GM18502 (cell line): ENCODE data around the gene GUK1.
"Not testable (repeated sequence)": the region's sequence is repeated elsewhere in the genome, so short reads cannot be mapped to it uniquely, and the experiment has no call there.

Experiments
- ATAC-seq: cut with Tn5 transposase; IDR thresholded peaks from one replicate; pipeline ENCODE4 v1.9.1; 2021; ENCODE audit warnings: mild to moderate bottlenecking; ENCODE audit not compliant: unreplicated experiment, poor library complexity

Gene GUK1

DNA sequence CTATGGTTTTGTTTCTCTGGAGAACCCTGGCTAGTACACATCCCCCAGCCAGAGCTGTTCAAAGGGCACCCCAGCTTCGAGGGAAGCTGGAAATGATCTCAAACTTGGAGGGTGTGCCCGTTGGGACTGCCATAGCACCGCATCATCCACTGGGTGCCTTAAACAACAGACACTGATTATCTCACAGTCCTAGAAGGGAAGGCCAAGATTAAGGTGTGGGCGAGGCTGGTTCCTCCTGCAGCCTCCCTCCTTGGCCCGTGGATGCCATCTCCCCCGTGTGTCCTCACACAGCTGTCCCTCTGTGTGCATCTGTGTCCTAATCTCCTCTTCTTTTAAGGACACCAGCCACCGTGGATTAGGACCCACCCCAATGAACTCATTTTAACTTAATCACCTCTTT, 21.3 kb downstream of the GUK1 start:
- ATAC-seq: no peak

DNA sequence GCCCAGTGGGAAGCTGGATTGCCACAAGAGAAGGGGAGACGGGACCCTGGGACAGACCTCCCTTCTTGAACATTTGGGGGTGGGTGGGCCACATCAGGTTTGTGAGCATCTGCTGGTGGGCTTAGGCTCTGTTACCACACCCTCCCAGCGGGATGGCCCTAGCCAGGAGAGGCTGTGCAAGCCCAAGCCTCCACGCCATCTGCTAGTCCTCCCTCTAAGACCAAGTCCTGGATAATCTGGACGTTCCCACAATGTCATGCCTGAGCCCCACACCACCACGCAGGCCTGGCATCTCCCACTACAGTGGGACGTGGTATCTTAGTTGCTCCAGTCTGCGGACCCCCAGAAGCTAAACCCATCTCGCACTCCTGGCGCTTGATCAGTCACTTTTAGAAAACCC, 21.8 kb downstream of the GUK1 start:
- no peak for ATAC-seq

DNA sequence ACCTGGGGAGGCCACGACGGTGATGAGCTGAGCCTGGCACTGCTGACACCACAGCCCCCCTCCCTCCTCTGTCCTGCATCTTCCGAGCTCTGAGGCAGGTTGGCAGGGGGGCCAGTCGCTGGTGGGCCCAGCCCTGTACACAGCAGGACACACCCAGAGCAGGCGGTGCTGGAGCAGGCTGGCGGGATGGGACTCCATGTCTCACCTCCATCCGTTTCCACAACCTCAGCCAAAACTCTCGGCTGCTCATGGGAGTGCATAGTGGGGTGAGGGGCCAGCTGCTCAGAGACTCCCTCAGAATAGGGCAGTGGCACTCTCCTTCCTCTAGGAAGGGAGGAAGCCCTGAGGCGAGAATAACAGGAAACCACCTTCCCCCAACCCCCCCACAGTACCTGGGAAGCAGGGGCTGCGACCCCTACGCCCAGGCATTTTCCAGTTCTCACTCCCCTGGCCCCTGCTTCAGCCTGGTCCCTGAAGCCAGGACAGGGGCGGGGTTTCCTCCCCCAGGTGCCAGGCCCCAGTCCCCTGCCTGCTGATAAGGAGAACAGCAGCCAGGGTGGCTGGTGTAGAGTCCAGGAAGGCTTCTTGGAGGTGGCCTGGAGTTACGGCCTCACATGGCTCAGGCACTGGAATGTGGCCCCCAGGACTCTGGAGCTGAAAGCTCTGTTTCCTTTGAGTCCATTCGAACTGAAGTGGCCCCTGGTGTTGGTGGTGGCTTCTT, 22.4 kb downstream of the GUK1 start:
- no peak for ATAC-seq

DNA sequence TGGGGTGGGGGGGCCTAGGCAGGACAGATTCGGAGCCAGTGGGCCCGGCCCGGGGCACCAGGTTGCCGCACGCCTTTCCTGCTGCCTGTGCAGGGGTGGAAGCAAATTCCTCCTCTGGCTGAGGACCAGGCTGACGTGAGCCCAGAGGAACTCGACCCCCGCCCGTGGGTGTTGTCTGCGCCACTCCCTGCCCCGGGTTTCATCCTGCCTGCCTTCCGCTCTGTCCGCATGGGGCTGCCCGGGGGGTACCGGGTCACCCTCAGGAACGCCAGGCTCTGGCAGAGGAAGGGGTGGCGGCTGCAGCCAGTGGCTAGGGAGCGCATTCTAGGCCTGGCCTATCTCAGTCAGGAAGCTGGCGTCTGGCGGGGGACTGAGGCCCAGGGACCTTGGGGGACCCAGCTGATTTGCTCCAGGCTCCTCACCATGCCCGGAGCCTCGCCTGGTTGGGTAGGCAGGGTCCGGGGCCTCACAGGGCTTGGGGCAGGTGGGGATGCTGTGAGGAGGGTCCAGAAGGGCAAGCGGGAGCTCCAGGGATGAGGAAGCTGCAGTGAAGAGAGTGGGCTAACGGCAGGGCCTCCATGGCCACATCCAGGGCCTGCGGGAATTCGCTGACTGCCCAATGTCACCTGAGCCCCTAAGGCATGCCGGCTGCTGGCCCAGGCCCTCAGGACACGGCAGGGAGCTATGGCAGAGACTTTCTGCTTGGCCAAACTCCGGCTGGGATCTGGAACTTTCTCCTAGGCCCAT, 23.1 kb downstream of the GUK1 start:
- no peak for ATAC-seq

DNA sequence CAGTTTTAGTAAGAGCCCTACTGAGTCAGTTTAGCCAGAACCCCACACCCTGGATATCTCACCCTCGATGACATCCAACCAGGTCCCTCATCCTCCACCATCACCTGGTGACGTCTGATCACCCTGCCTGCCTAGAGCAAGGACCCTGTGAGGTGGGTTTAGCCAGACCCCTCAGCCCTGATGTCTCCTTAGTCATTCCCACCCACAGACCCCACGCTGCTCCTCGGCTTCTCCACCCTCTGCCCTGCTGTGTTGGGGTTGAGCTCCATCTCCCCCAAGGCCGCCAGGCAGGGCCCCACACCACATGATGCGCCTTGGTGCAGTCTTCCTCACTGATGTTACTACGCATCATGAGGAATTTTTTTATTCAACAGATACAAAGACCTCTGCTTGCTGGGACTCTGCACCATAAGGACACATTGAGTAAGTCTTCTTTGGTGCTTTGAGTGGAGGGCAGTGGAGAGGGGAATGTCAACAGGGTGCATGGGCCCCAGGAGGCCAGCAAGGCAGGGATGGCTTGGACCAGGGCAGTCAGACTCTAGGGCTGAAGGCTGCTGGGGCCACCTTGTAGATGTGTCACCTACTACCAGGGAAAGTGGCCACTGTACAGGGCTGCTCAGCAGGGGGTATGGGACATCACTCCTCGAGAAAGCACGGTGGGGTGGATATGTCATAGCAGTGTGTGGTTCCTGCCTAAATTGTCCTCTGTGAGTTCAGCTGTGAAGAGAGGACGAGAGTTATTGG, 23.9 kb downstream of the GUK1 start:
- no peak for ATAC-seq

DNA sequence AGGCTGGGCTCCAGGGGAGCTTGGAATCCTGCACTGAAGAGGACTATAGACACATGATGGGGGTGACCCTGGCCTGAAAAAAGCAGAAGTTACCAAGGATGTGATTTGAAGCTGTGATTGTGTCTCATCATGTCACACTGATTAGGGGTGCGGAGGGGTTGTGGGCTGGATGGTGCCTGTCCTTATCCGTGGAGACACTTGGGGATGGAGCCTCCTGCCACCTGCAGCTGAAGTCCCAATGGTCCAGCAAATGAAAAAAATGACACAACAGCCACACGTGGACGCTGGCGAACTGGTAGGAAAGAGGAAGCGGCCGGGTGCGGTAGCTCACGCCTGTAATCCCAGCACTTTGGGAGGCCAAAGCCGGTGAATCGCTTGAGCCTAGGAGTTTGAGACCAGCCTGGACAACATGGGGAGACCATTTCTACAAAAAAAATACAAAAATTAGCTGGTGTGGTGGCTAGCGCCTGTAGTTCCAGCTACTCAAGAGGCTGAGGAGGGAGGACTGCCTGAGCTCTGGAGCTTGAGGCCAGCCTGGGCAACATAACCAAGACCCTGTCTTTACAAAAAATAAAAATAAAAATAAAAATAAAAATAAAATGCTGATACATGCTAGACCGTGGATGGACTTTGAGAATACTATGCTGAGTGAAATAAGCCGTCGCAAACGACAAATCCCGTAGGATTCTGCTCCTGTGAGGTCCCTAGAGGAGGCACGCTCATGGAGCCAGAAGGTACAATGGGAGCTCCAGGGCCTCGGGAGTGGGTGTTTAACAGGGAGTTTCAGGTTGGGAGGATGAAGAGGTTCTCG, 24.7 kb downstream of the GUK1 start:
- peak; percentile 0 for ATAC-seq

DNA sequence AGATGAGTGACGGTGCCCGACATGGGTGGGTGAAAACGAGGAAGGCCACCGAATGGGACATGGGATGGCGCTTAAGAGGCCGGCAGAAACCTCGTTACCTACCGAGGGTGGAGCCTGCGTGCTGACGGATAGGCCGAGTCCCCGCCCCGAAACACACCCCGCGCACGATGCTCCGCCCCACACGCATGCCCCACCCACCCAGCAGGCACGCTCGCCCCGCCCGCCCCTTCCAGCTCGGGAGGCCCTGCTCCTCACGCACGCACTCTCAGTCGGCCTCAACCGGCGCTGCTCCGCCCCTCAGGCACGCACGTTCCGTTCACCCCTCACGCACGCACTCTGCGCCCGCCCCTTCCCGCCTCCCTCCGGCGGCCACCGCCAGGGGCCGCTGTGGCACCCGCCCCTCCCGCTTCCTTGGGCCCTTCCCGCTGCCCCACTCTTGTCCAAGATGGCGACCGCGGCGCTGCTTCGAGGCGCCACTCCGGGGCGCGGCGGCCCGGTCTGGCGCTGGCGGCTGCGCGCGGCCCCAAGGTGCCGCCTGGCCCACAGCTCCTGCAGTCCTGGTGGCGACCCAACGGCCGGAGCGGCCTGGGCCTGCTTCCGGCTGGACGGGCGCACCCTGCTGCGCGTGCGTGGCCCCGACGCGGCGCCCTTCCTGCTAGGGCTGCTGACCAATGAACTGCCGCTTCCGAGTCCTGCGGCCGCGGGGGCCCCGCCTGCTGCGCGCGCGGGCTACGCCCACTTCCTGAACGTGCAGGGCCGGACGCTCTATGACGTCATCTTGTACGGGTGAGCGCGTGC, 25.5 kb downstream of the GUK1 start, which contains the start of gene IBA57:
IBA57 (plus strand) TSS at position 433 of the 798 bp plus-strand sequence; CDS start at position 446, 13 bp downstream.
- peak; percentile 85 for ATAC-seq

DNA sequence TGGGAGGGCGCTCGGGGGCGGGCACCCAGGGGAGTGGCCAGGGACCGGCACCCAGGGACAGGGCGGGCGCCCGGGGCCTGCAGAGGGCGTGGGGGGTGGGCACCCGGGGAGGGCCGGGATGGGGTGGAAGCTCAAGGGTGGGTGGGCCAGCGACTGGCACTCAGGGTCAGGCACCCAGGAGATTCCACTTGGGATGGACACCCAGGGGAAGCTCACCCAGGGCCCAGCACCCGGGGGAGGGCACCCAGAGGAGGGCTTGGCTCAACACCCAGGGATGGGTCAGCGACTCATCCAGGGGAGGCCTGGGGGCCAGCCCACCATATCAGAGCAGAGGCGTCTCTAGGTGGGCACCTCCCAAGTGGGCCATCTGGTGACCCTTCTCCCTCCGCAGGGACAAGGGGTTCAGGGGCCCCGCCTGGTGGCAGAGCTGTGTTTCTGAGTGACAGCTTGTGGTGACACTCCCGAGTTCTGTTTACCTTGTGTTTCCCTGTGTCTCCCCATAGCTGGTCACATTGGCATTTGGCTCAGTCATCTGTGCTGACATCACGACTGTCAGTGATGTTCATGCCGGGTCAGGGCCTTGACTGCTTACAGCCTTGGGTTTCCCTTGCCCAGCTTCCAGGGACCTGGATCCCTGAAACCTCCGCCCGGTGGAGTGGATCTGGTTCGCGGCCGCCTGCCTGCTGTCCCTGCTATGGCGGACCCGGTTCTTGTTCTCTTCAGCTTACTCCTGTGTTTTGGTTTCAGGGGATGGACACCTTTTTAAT, 26.3 kb downstream of the GUK1 start:
- ATAC-seq: peak; percentile 15

DNA sequence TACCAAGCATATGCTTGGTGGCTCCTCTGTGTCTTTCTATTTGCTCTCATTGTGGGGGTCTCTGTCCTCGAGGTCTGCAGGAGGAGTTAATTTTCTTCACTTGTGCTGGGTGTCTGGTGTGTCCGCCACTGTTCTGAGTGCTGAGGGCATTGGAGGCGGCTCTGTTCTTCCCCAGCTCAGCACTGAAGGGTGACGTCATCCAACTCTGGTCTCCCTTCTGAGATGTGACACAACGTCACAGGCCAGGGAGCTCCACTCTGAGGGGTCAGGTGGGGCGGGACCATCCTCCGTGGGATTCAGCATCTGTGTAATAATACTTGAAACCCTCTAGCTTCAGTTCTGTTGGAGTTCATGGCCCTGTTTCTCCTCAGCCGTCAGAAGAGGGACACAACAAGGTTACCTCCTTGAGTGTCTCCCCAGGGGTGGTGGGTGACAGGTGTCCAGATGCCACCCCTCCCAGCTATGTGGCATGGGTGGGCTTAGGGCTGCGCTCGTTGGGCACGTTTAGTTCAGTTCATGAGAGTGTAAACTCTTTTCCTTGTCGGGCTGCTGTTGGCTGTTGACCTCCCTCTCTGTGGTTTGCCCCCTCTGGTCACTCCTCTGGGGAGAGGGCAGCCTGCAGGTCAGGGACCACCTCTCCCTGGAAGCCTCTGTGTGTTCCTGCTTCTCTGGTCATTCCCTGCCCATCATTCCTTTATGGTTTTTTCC, 28.6 kb downstream of the GUK1 start:
- no peak for ATAC-seq

DNA sequence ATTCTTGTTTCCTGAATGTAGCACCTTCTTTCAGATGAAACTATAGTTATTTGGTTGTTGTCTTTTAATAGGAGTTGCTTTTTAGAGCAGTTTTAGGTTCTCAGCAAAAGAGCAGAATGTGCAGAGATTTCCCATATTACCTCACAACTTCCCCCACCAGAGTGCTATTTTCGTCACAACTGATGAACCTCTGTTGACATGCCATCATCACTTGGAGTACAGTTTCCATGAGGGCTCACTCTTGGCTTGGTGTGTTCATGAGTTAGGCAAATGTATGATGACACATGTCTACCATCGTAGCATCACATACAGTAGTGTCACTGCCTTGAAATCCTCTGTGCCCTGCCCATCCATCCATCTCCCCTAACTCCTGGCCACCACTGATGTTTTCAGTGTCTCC, 29.3 kb downstream of the GUK1 start:
- no peak for ATAC-seq

DNA sequence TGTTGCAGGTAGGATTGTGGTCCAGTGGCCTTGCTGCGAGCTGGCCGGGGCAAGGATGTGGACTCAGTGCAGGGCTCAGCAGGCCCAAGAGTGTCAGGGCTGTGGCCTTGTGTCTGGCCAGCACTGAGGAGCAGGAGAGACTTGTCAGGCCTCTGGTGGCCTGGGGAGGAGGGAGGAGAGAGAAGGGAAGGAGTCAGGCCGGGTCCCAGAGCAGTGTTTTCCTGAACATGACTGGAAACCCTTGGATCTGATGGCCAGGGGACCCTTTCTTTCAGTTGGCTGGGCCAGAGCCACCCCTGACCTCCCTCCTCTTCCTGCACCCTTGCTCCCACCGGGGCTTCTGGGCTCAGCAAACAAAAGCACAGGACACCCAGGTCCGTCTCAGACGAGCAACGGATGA, 30.6 kb downstream of the GUK1 start:
- no peak for ATAC-seq

DNA sequence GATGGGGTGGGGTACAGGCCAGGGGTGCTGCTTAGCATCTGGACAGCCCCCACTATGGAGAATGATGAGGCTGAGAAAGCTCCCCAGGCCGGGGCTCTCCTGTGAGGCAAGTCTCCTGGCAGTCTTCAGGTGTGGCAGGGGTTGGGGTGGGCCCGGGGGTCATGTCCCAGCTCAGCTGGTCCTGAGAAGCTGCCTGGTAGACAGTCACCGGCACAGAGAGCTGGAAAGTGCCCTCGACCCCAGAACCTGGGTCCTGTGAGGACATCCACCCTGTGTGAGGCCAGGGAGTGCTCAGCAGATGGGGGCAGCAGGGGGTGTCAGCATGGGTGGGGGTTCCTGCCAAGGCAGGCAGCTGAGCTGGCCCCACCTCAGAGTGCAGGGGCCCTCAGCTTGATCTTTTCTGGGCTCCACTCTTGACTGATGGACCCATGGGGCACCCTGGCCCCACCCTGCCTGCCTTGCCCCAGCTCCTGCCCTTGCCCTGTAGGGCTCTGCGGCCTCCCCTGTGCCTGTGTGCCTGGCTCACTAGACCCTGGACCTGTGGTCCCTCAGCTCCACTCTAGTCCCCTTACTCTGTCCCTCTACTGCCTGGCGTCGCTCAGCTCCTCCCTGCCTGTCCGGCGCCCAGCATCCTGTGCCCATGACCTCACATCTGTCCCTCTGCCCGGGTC, 31.3 kb downstream of the GUK1 start:
- no peak for ATAC-seq

DNA sequence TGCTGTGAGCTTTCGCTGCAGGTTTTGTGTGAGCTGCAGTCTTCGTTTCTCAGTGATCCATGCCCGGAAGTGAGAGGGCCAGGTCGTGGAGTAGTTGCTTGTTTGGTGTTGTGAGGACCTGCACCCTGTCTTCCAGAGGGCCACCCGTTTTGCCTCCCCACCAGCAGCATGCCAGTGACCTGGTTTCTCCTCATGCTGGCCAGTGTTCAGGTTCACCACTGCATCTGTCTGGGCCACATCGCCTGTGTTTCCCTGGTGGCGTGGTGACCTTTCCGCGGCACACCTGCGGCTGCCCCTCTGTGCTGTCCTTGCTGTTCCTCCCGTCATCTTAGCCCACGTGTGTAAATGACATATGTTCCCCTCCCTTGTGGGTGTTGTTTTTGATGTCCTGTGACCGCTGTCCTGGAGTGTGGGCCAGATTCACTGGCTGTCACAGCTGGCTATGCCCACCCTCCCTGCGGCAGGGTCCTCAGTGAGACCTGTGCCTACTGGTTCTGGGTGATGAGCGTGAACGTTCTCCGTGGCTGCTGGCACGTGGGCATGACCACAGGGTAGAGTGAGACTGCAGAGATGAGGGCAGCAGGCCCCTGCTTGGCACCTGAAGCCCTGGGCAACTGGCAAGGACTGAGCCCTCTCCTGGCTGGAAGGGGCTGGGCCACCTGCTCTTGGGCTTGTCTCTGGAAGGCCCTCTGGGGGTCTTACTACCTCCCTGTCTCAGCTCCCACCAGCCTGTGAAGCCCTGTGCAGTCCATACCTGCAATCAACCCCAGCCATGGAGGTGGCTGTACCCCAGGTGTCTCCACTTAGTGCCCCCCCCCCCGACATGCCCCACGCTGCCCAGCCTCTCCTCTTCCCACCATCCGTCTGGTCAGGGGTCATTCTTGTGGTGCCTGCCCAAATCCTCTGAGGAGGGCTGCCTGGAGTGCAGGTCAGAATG, 32.8 kb downstream of the GUK1 start:
- ATAC-seq: no peak

DNA sequence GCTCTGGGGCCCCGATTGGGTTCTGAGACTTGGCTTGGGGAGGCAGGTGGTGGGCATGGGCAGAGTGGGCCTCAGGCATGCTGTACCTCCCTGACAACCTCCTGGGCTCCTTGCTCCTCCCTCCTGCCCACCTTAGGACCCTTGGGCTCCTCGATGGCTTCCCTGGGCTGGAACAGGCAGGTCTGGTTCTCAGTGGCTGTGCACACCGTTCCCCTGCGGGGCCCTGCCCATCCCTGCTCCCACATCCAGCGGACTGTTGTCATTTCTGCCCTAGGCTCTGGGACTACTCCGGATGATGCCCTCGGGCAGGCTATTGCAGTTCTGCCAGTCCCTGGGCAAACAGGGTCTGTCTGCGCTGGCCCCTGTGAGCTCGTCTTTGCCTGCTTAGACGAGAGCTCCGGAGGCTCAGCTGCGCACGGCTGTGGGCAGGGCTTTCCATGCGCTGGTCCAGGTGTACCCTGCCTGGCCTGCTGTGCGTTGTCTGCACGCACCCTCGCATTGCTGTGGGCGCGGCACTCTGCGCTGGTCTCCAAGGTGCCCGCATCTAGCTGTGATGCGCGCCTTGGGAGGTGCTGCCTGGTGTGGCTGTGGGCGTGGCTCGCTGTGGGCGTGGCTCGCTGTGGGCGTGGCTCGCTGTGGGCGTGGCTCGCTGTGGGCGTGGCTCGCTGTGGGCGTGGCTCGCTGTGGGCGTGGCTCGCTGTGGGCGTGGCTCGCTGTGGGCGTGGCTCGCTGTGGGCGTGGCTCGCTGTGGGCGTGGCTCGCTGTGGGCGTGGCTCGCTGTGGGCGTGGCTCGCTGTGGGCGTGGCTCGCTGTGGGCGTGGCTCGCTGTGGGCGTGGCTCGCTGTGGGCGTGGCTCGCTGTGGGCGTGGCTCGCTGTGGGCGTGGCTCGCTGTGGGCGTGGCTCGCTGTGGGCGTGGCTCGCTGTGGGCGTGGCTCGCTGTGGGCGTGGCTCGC, 33.7 kb downstream of the GUK1 start:
- ATAC-seq: not testable (repeated sequence)

DNA sequence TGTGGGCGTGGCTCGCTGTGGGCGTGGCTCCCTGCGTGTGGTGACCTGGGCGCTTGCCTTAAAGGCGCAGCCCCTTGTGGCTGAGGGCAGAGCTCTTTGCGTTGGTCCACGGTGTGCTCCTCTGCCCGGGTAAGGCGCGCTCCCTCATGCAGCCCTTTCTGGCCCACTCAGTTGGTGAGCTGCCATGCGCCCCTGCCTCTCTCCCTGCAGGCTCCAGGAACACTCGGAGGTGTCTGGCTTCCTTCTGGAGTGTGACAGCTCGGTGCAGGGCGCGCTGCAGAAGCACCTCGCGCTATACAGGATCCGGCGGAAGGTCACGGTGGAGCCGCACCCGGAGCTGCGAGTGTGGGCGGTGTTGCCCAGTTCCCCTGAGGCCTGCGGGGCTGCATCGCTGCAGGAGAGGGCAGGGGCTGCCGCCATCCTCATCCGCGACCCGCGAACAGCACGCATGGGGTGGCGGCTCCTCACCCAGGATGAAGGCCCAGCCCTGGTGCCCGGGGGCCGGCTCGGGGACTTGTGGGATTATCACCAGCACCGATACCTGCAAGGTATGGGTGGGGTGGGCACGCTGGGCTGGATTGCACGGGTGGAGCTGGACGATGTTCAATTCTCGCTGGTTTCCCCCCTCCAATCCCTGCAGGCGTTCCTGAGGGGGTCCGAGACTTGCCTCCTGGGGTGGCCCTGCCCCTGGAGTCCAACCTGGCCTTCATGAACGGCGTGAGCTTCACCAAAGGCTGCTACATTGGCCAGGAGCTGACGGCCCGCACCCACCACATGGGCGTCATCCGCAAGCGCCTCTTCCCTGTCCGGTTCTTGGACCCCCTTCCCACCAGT, 34.6 kb downstream of the GUK1 start:
- ATAC-seq: no peak
